GM19395 (cell line): ENCODE measurements around the gene BANP.
"Not testable (repeated sequence)": the region's sequence is repeated elsewhere in the genome, so short reads cannot be mapped to it uniquely, and the experiment has no call there.

Source experiments
- ATAC-seq: cut with Tn5 transposase; IDR thresholded peaks from one replicate; pipeline ENCODE4 v1.9.1; 2021; ENCODE audit warnings: mild to moderate bottlenecking, moderate library complexity; ENCODE audit not compliant: unreplicated experiment

BANP gene

DNA sequence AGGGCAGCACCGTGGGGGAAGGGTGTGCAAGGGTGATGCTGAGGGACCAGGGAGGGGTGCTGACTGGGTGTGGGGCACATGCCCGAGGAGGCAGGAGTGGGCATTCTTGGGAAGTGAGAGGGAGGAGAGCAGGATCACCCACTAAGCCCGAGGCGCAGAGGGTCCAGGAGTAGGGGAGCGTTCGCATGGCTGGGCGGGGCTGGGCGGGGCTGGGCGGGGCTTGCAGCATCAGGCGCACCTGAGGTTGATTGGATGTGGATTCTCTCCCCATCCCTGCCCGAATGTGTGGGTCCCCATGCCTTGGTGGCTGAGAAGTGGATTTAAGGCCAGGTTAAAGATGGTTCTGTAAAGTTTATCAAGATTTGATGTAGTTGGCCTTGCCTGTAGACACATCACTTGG lies 14.2 kb downstream of the BANP start:
- ATAC-seq: no peak

DNA sequence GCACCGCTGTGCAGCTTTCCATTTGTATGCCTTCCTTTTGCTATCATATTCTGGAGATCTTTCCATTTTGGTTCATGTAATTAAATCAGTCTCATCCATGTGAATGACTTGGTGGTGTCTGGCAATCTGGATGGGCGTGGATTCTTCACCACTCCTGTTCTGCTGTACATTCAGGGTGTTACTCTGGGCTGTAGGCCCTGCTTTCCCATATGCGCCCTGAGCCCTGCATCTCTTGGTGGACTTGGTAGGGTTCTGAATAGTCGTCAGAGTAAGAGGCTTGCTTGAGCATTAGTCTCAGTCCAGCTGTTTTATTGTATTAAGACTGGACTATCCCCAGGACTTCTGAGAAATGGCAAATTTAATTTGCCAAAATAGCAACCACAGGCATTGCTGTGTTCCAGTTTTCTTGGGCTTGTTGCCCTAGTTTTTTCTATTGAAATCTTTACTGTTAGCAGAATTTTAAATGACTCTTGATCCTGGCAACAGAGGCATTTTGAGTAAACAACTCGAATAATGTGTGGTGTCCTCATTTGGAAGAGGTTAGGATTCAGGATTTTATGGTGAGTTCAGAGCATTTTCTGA lies 14.9 kb downstream of the BANP start:
- ATAC-seq: no peak

DNA sequence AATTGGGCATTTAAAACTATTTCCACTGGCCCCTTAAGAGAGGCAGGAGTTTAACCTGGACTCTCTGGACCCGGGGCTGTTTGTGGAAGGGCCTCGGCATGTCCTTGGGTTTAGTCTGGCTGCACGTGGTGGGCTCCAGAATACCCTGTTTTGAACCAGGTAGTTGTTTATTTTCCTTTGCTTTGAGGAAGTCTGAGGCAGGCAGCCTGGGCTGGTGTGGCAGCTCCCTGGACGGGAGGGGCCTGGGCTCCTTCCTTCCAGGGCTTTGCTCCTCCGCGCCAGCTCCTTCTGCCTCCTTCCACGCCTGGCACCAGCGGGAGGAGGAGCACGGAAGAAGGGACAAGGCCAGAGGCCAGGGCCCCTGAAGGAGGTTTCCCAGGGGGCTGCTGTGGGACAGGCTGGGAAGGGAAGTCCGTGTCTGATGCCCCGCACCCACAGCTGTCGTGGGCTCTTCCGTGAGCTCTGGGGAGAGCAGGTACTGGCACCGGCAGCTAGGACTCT lies 15.5 kb downstream of the BANP start:
- no peak for ATAC-seq

DNA sequence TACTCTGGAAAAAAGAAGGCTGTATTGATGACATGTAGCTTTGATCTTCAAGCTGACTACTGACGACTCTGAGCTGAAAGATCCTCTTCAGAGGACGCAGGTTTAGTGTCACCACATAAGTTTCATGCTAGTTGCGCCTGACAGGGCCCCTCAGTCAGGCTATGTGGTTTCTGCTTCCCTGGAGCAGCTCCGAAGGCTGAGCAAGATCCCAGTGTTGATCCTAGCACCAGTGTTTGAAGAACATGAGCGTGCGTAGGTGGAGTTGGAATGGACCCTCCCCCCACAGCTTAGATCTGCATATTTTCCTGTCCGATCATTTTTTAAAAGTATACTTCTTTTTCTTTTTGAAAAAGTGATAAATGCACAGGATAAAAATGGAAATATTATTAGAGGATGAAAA lies 17.3 kb downstream of the BANP start:
- ATAC-seq: no peak

DNA sequence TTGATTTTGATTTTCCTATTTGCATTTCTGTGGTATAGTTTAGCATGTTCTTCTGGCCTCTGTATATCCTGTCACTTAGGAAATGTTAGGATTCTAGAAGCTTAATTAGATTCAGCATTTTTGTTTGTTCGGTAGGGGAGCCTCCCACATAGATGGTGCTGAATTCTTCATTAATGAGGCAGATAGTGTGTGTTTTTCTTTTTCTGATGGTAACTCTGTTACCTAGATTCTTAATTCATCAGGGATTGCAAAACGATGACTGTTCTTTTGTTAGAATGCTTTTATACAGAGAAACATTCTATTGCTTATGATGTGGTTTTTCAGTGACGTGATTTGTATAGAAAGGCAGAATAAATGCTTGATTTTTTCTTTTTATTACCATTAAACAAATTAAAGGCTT lies 19.0 kb downstream of the BANP start:
- no peak for ATAC-seq

DNA sequence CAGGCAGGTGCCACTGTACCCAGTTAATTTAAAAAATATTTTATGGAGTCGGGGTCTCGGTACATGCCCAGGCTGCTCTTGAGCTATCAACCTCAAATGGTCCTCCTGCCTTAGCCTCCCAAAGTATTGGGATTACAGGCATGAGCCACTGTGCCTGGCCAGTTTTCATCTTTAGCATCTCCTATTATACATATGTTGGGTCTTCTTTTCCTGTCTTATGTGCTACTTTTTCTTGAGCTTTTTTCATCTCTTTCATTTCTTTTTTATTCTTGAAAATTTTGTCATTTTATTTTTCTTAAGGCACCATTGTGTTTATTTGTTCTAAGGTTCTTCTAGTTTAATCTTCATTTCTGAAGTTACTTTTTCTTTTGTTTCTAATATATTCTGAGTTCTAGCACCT lies 20.7 kb downstream of the BANP start:
- ATAC-seq: no peak

DNA sequence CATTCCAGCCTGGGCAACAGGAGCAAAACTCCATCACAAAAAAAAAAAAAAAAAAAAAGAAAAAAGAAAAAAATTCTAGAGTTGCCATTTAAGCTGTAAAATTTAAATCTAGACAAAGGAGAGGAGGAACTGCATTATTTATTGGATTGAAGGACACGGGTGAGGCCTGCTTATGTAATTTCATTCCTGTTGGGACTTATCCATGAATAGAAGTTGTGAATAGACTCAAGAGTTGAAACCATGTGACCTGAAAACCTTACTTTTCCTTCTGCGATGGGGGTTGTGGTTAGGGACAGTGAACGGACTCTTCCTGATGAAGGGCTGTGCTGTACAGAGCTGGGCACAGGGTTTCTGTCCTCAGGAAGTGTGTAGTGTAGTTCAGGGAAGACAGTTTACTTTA lies 22.5 kb downstream of the BANP start:
- ATAC-seq: no peak

DNA sequence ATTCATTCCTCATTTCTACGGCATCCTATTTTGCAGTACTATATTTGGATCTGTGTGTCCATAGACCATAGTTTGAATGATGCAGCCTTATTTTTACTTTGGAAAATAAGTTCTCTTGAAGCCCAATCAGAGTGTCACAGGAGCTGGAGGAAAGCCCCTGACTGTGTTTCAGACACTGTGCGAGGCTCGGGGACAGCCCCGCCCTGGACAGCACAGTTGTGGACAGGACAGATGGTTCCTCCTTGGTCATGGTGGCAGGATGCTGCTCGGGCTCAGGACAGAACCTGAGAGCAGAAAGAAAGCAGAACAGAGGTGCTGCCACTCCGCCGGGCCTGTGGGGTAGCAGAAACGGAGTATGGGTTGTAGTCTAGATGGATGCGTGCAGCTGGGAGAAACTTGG lies 22.9 kb downstream of the BANP start:
- ATAC-seq: no peak

DNA sequence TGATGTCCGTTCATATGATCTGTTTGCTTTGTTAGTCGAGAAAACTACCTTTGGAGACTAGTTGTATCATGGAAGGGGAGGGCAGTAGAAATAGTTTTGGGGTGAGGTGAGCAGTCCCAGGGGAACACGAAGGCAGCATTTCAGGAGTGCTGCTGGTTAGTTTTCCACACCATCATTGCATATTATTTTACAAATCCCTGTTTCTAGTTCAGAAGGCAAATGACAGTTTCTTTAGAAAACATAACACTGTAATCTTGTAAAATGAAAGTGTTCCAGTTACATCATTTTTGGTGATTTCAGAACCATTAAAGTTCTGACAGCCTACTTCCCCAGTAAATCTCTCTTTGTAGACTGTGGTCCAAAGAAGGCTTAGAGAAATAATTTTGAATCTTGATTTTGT lies 25.4 kb downstream of the BANP start:
- ATAC-seq: no peak

DNA sequence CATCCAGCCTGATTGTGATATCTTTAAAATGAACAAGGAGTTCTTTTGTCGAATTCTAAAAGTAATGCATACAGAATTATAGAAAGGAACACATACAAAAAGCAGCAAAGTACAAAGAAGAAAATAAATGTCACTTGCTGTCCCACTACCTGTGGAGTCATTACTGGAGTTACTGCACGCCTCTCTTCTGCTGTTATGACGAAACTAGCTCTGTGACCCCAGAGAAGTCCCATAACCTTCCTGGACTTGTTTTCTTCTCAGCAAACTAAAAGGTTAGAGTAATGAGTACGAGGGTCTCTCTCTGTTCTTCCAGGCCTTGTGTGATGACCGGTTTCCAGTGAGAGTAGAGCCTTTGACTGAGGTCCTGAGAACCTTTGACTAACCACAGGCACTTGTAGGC lies 26.9 kb downstream of the BANP start:
- no peak for ATAC-seq

DNA sequence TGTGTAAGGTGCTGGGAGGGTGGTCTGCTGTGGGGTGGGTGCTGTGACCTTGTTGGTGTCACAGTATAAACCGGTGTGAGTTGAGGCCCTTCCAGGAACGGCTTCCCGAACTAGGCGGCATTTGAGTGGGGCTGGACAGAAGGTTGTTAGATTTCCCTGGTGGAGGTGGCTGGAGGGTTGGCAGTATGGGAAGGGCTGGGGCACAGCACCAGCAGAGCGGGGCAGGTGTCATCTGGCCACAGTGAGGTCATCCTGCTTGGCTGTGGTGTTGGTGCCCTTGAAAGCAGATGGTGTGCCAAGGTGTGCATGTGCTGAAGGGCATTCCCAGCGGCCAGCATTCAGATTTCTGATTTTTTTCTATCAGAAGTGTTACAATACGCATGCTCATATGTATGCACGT lies 28.1 kb downstream of the BANP start:
- ATAC-seq: no peak

DNA sequence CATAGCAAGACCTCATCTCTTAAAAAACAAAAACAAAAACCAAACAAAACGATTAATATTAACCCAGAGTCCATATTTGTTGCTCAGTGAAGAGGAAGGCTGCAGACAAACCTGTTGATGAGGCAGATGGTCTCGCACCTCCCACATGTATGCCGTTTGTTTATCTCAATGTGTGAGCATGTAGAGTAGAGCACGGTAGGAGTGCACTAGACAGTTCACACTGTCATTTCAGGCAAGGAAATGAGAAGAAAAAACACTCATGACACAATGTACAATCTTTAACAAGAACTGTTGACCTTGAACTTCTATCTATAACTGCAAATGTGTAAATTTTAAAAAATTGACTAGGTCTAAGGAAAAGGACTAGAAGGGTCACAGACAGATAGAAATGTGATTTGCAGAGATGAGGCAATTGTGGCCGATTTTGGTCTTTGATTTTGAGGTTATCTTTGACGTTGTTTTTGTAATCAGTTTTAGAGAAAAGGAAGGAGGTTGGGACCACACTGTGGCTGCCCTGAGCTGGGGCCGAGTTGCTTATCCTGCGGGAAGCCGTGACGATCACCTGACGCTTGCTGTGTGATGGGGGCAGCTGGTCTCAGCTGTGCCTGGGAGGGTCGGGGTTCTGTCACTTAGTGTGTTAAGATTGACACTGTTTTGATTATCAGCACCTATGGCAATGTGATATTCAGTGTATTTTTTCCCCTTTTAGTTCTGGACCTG lies 28.8 kb downstream of the BANP start:
- not testable (repeated sequence) for ATAC-seq

DNA sequence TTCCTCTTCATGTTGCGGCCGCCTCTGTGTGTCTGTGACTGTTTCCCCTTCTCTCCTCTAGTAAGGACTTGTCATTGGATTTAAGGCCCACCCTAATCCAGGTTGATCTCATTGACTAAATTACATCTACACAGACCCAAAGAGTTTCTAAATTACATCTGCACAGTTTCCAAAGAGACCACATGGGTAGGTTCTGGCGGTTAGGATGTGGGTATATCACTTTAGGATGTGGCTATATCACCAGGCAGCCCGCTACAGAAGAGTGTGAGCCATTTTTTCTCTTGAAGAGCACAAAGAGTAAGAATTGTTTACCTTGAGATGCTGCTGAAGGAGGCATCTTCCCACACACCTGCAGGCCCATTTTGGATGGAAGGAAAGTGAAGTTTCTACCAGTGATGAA lies 30.1 kb downstream of the BANP start:
- ATAC-seq: not testable (repeated sequence)

DNA sequence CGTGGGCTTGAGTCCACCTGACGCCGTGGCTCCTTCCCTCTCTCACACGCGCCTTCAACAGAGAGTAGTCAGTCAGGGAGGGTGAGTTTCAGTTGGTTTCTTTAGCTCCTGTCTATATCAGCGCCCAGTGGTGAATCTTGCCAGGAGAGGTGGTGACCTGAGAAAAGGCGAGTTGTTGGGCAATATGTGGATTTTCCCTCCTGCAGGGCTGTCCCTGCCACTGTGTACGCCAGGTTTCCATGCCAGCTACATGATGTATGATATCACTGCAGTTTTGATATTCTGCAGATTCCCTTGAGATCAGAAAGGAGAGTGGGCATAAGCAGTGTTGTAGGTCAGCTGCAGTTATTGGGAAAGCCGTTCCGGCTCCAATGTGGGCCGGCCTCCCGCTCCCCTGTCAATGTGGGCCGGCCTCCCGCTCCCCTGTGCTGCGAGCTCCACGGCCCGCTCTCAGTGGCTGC lies 31.4 kb downstream of the BANP start:
- ATAC-seq: no peak

DNA sequence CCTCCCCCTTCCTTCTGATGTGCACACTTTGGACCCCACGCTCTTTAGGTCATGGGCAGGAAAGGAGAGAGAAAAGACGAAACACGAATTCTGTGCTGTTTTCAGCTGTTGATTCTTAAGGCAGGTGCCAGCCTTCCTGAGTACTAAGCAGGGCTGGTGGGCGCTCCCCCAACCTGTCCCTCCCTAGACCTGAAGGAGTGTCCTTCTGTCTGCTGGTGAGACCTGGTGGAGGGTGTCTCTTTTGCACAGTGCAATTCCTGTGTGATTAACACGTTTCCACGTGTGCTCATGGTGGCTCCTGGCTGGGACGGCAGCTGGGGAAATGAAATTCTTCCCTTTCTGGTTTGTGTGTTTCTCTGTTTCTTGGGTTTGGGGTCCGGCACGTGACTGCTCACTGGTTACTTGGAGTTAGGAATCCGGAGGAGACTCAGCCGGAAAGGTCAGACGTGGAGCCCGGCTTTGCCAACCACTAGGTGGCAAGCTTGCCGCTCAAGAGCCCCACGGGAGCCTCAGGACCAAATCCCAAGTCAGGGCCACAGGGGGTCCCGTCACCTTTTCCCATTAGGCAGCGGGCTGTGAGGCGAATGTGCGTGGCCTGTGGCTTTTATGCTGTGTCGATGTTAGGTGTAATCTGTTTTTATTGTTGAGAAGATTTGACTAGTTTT lies 32.0 kb downstream of the BANP start:
- not testable (repeated sequence) for ATAC-seq

DNA sequence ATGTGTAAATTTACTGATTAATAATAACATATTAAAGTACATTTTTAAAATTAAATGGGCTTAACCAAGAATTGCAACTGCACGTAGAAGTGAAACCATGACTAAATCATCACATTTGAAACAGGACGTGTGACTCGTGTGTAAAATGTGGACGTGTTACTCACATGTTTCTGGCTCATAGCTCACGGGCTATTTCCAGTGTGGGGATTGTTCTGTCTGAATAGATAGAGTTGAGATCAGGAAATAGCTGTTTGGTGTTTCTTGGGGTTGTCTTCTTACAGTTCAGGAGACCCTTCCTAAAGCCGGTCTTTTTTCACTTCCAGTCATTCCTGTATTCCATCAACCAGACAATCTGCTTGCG lies 32.5 kb downstream of the BANP start:
- not testable (repeated sequence) for ATAC-seq

DNA sequence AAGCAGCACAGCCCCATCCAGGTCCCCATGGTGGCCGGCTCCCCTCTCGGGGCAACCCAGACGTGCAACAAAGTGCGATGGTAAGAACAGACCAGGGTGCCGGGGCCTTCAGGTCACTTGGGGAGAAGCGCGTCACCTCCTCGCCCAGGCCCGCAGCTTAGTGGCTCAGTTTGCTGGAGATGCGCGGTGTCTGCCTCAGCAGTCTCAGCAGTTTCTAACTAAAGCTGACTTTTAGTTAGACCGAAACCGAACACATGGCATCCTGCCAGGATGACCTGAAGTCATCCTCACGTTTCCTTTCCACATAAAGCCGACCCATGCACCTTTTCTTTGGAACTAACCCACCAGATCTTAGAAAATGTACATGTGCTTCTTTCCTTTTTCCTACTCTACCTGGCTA lies 32.9 kb downstream of the BANP start:
- ATAC-seq: not testable (repeated sequence)

DNA sequence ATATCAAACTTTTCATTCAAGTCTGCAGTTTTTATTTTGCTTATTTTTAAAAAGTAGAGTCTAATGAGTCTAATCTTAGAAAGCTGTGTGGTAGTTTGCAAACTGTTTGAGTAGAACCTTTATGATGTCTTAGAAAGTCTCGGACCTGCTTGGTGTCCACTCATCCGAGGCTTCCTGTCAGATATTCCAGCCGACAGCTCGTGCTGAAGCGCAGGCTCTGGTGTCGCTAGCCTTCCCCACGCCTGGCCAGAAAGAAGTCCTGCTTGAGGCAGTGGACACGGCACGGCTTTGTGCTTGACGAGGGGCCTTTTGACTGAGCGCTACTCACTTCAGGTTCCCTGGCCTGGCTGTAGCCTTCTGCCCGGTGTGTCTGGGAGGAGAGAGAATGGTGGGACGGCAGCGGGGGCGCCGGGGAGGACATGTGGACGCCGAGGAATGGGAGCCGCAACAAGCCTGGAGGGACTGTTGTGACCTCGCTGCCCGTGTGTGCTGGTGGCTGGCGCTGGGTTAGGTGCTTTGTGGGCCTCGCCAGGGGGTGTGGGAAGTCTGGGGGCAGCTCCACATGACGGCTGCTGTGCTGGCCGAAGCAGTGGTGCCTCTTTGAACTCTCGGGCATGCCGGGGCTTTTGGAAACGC lies 33.5 kb downstream of the BANP start:
- ATAC-seq: no peak

DNA sequence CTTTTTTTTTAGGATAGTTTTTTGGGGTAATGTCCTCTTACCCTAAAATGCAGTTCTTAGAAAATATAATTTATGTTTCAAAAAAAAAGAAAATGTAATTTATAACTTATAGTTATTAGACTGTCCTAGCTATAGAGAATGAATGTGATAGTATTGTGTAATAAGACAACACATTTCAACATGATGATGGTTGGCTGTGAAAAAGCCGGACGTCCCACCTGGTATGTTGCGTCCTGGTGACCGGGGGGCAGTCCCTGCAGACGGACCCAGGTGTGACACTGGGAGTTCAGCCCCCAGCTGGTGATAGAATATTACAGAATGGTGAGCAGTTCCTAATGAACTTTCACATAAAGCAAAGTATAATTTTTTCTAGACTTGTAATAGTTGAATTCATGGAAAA lies 34.3 kb downstream of the BANP start:
- ATAC-seq: not testable (repeated sequence)

DNA sequence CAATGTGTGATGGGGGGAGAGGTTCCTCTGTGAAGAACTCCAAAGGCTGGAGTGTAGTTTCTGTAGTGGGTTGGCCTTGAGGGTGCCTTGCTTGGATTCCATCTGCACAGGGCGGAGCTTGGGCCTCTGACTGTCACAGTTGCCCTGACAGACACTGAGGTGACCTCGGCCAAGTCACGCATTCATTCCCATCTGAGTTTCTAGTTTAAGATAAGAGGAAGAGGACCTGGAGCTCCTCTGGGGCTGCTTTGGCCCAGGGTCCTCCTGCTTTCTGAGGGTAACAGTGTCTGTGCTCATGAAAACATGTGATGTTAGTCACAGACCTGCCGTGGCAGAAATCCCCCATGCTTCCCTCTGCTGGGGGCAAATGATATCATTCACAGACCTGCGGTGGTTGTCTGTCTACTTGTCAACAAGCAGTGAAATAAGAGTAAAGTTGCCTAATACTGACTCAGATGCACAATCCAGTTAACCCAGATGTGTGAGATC lies 35.2 kb downstream of the BANP start:
- ATAC-seq: not testable (repeated sequence)

DNA sequence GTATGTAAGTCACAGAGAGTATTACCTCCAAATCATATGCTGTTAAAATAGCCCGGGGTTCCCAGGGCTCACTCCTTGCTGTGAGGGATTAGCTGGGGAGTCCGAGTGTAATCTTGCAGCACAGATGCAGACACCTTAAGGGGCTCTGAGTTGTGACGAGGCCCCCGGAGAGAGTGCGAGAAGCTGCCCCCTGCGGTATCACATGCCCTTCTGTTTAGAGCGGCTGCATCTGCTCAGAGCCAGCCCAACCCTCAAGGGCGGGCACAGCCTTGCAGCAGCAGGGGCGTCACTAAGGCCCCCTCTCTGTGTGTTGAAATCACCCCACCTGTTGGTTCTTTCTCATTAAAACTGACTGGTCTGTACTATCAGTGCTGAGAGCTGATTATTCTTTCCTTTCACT lies 37.4 kb downstream of the BANP start:
- ATAC-seq: not testable (repeated sequence)
